ENCODE data around the gene SCAANT1.

- TF ChIP-seq CTCF (IDR thresholded peaks at IDR 0.05) (no peak), POLR2A (IDR thresholded peaks at IDR 0.05) (no peak), EP300 (IDR thresholded peaks at IDR 0.05) (no peak)
These were observed 31.5 kb upstream of the SCAANT1 start for GRCh38 chr3:63943678-63944077.
